Body of pancreas (tissue), 4 donors: ENCODE data around the gene CMIP. TPM values are rescaled to one million over a fixed set of nuclear protein-coding genes. Genes with fewer than 3 reads are reported as not detected.
"Not testable (repeated sequence)": the region's sequence is repeated elsewhere in the genome, so short reads cannot be mapped to it uniquely, and the experiment has no call there.

ENCODE experiments used
- ATAC-seq: fragments of 150-250 bp; one replicate; pipeline ENCODE4 v1.9.1; 2016
- DNase-seq, 4 donors: peaks; one replicate each; pipeline ENCODE4 v3.0.0-alpha.2; 2019
- H3K27ac ChIP-seq, 4 donors: fragments of 200-600 bp; sonication (generic); 1 replicate in 3 of 4; 2 replicates in 1 of 4; pipeline versions ENCODE4 v1.5.1 to v1.6.1; 2016 to 2019; ENCODE audit warnings: mild to moderate bottlenecking in 1 of 4, mixed read lengths in 1 of 4, moderate library complexity in 1 of 4
- H3K27me3 ChIP-seq, 2 donors: fragments of 200-600 bp; sonication (generic); one replicate each; pipeline ENCODE4 v1.6.0; 2016; ENCODE audit warnings: mild to moderate bottlenecking in 1 of 2
- H3K36me3 ChIP-seq, 2 donors: fragments of 200-600 bp; sonication (generic); replicated peaks in 1 of 2; 2 replicates each; pipeline ENCODE4 v1.5.1; 2016; ENCODE audit warnings: low read depth in 2 of 2; ENCODE audit not compliant: insufficient read depth in 1 of 2
- H3K4me1 ChIP-seq: fragments of 200-600 bp; sonication (generic); one replicate; pipeline ENCODE4 v1.6.0; 2016
- H3K4me3 ChIP-seq, 2 donors: fragments of 200-600 bp; sonication (generic); 1 replicate in 1 of 2; 2 replicates in 1 of 2; pipeline ENCODE4 v1.5.1; 2016 to 2019
- H3K9me3 ChIP-seq, 3 donors: fragments of 200-600 bp; sonication (generic); 1 replicate in 2 of 3; 2 replicates in 1 of 3; pipeline ENCODE4 v1.5.1; 2016
- POLR2A ChIP-seq, 3 donors: fragments of 450-650 bp; IDR thresholded peaks; one replicate each; pipeline ENCODE4 v1.6.1; 2016; ENCODE audit warnings: antibody characterized with exemption in 3 of 3, mild to moderate bottlenecking in 2 of 3
- WGBS, 2 donors: methylation state at CpG; one replicate each; pipeline ENCODE4 v1.1.5; 2017; 5-methylcytosine and 5-hydroxymethylcytosine counted together
- intact Hi-C: fragments of 100-400 bp; cut with DNase I; formaldehyde crosslinking; loops from one replicate; pipeline ENCODE4 v1.15.1; 2023
- total RNA-seq, 2 donors: library from RNA; depleted of rRNA; stranded (reverse); fragments of >200 nt; gene quantifications; one replicate each; pipeline ENCODE4 v1.1.0, GENCODE V29; 2016
- TF ChIP-seq, protein P1 (sequence below), 7 experiments: fragments of 450-650 bp in 4 of 7; fragments of 200-600 bp in 3 of 7; sonication (generic) in 3 of 7; IDR thresholded peaks; one replicate each; pipeline ENCODE4 v1.5.1; 2016 to 2019; ENCODE audit warnings: antibody characterized with exemption in 7 of 7

Gene CMIP
- total RNA-seq, 2 donors from 2014 or later: 18.7 to 18.8 TPM

DNA sequence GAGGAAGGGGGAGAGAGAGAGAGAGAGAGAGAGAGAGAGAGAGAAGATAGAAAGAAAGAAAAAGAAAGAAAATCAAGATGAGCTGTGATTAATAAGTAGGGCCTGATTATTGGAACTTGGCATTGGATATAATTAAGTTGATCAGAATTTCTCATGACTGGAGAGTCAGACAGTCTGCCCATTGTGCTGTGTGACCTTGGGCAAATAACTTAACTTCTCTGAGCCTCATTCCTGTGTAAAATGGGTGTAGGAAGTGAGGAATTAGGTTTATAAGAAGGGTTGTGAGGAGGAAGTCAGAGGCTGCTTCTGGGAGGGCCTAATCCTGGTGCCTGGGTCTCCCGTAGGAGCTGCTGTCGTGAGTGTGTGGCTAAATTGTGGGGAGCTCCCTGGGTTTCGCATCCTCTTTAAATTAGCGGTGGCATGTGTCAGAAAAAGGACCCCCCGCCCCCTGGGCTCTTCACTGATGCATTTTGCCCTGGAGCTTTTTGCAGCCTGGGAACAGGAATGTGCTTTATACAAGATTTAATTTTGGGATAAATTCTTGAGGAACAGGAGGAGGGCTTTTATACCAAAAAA is 76.0 kb downstream of the CMIP start:
- no peaks in the 10 kb centered on the region for H3K36me3 ChIP-seq
- ATAC-seq: no peak
- H3K27me3 ChIP-seq: no peaks in the 10 kb centered on the region
- H3K9me3 ChIP-seq: no peaks in the 10 kb centered on the region
- 50 to 84% methylated on average over 5 of the region's 5 CpGs for WGBS, 2 donors
- peaks cover 9% of the 10 kb centered on the region for H3K4me1 ChIP-seq
- H3K4me3 ChIP-seq: no peak overlapping the region
- DNase-seq: no peak
- no peak for TF ChIP-seq POLR2A (IDR thresholded peaks at IDR 0.05)
- TF ChIP-seq, protein P1, sequence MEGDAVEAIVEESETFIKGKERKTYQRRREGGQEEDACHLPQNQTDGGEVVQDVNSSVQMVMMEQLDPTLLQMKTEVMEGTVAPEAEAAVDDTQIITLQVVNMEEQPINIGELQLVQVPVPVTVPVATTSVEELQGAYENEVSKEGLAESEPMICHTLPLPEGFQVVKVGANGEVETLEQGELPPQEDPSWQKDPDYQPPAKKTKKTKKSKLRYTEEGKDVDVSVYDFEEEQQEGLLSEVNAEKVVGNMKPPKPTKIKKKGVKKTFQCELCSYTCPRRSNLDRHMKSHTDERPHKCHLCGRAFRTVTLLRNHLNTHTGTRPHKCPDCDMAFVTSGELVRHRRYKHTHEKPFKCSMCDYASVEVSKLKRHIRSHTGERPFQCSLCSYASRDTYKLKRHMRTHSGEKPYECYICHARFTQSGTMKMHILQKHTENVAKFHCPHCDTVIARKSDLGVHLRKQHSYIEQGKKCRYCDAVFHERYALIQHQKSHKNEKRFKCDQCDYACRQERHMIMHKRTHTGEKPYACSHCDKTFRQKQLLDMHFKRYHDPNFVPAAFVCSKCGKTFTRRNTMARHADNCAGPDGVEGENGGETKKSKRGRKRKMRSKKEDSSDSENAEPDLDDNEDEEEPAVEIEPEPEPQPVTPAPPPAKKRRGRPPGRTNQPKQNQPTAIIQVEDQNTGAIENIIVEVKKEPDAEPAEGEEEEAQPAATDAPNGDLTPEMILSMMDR (IDR thresholded peaks at IDR 0.05): no peak
- intact Hi-C loops: no loop called here
- H3K27ac ChIP-seq: no peak overlapping the region

DNA sequence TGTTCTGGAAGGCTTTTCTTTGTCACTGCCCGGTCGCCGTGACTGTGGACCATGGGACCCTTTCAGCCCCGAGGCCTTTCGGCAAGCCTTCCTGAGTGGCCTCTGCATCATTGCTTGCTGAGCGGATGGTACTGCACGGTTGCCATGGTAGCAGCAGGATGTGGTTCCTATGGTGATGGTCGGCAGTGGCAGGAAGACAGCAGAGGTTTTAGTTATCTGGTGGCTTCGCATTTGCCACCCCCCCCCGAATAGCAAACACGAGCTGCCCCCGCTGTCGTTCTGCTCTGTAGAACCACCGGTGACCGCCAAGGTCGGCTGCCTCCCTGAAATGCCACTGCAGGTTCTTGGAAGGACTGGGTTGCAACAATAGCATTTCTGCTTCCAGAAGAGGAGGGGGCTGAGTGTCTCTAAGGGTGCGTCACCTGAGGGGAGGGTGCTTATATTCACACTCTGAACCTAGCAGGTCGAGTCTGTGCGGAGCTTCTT is 76.6 kb downstream of the CMIP start:
- Histone ChIP-seq H3K27me3 (no peaks in the 10 kb centered on the region), H3K4me3 (no peak overlapping the region), H3K4me1 (peaks cover 9% of the 10 kb centered on the region), H3K27ac (no peak overlapping the region), H3K9me3 (no peaks in the 10 kb centered on the region), H3K36me3 (no peaks in the 10 kb centered on the region)
- DNase-seq: peak in 3 of 4 donors; percentile 32 to 57 (median 34)
- no peak for ATAC-seq
- WGBS, 2 donors: 79 to 82% methylated on average over 19 of the region's 19 CpGs
- TF ChIP-seq, protein P1 (IDR thresholded peaks at IDR 0.05): no peak
- TF ChIP-seq POLR2A (IDR thresholded peaks at IDR 0.05): no peak
- intact Hi-C loops: no loop called here

DNA sequence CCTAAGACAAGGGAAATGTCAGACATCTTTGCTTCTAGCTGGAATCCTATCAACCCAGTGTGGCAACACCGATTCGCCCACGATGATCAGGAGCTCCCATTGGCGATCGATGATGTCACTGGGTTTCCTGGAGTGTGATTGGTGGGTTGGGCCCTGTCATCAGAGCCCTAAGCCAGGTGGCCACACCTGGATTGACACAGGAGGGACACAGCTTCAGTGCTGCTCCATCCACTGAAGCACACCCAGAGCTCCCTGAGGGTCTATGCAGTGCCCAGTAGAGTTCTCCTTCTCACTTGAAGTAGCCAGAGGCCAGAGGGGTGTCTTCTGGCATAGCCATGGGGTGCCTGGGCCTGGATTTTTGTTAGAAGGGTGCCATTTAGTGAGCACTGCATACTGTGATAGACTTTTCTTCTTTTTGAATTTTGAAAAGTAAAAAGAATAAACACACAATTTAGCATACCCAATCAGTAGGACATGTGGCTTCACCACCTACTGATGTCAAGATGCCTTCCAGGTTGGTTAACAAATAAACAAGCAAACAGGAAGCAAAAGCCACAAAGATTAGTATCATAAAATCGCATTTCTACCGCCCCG is 77.6 kb downstream of the CMIP start:
- no peak for TF ChIP-seq POLR2A (IDR thresholded peaks at IDR 0.05)
- TF ChIP-seq, protein P1 (IDR thresholded peaks at IDR 0.05): no peak
- Histone ChIP-seq H3K9me3 (no peaks in the 10 kb centered on the region), H3K27ac (no peak overlapping the region), H3K4me1 (peaks cover 9% of the 10 kb centered on the region), H3K27me3 (no peaks in the 10 kb centered on the region), H3K36me3 (no peaks in the 10 kb centered on the region), H3K4me3 (no peak overlapping the region)
- ATAC-seq (no peak), DNase-seq (no peak)
- WGBS, 2 donors: 79 to 92% methylated on average over 7 to 8 of the region's 8 CpGs
- intact Hi-C loops: no loop called here

DNA sequence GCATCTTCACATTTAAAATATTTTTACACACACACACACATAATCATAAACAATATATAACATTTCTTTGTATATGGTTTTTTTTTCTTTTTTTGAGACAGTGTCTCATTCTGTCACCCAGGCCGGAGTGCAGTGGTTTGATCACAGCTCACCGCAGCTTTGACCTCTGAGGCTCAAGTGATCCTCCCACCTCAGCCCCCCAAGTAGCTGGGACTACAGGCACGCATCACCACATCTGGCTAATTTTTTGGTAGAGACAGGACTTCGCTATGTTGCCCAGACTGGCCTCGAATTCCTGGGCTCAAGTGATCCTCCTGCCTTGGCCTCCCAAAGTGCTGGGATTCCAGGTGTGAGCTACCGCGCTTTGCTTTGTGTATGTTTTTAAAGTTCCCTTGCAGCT is 78.2 kb downstream of the CMIP start:
- intact Hi-C loops, ATAC-seq, DNase-seq, H3K27ac ChIP-seq, H3K9me3 ChIP-seq, H3K36me3 ChIP-seq, H3K27me3 ChIP-seq, H3K4me1 ChIP-seq, H3K4me3 ChIP-seq: not testable (repeated sequence)
- 91 to 92% methylated on average over 7 of the region's 7 CpGs for WGBS, 2 donors

DNA sequence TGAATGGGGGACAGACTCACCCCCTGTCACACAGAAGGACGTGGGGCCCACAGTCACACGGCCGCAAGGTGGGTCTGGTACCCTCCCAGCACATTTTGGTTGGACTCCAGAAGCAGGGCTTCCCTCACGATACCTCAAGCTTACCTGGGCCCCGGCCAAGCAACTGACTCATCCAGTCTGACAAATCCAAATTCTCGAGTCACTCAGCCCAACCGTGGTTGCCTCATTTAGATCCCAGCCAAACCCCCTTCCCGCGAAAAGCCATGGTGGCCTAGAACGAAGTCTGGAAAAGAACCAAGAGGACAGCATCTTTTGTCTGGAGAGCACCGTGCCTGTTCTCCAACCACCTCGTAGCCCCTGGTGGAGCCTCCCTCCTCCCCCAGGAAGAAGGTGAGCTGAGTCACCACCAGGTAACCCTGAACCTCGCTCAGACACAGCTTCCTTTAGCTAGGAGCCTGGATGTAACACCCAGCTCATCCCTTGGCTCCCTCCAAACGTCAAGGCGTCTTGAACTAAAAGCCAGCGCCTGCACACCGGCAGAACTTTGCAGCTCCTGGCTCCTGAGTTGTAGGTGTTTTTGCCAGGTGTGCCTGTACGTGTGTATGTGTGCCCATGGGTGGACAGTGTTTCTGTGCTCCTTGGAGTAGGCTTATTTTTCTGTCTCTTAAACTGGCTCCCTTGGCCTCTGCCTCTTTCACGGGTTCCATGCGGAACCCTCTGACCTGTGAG is 78.9 kb downstream of the CMIP start:
- no peaks in the 10 kb centered on the region for H3K27me3 ChIP-seq
- H3K9me3 ChIP-seq: no peaks in the 10 kb centered on the region
- intact Hi-C loops: no loop called here
- no peak overlapping the region for H3K27ac ChIP-seq
- TF ChIP-seq, protein P1 (IDR thresholded peaks at IDR 0.05): no peak
- no peak for TF ChIP-seq POLR2A (IDR thresholded peaks at IDR 0.05)
- peak in 3 of 4 donors; percentile 37 to 58 (median 56) for DNase-seq
- H3K36me3 ChIP-seq: no peaks in the 10 kb centered on the region
- ATAC-seq: no peak
- H3K4me1 ChIP-seq: peaks cover 9% of the 10 kb centered on the region
- no peak overlapping the region for H3K4me3 ChIP-seq
- 77 to 80% methylated on average over 18 to 20 of the region's 20 CpGs for WGBS, 2 donors
